ENCODE data around the gene TMEM232.
A peak's percentile ranks its signal among the peaks of the same experiment; 100 is the strongest.

The TMEM232 gene

DNA sequence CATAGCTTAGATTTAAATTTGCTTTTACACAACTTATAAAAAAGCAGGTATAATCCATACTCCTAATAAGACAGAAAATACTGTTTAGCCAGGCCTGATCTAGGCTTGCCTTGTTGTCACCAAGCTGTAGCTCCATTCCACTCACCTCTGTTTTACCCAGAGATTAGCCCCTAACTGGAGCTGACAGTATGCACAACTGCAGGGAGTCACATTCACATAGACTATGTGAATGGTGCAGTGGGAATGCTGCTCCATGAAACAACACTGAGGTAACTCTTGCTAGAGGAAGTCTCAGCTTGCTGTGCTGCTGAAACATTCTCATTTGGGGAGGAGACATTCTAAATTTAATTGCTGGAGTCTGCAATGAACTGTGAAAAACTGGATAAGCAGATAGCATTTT, 209.1 kb downstream of the TMEM232 start:
- DNase-seq (ENCODE audit: low spot score) = no peak

DNA sequence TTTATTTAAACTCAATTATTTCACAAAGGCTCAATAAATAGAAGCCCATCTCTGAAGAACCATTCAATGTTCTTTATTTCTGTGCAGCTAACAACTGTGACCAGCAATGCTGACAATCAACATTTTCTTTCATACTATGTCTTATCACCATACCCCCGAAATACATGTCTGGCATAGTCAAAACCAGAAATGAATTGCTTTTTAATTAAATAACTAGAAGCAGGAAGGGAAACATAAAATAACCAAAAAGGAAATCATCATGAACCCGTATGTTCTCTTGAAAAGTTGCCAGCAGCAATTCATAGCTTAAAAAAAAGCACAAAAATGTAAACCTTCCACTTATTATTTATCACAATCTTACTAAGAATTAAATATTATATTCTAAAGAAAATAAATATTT, 212.4 kb downstream of the TMEM232 start:
- DNase-seq (ENCODE audit: low spot score) = no peak

DNA sequence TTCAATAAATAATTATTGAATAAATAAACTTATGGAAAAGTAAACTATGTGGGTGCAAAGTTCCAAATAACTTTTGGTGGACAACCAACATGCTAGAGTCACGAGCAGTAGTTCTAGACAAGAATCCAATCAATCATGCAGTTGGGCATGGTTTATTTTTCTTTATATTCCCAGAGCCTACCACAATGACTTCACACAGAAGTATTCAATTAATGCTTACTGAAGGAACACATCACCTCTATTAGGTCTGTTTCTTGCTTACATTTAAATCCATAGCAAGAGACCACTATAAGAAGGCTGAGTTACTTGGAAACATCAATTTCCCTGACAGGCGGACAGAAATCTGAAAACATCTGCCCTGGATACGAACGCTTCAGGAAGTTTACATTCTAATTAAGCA, 214.2 kb downstream of the TMEM232 start:
- DNase-seq (ENCODE audit: low spot score) = no peak

DNA sequence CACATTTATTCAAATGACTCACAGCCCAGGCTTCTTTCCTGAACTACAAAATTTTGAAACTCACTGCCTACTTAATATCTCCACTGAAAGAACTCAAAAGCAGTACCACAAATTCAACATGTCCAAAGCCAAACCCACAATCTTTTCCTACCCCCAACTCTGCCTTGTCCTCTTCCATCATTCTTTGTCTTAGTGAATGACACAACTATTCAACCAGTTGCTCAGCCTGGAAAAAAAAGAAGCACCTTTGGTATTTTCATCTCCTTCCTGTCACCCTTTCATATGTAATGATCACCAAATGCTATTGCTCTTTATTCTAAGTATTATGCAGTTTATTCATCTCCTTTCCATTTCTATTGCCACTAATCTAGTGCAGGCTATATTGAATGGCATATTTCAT, 216.3 kb downstream of the TMEM232 start:
- no peak for DNase-seq (ENCODE audit: low spot score)

DNA sequence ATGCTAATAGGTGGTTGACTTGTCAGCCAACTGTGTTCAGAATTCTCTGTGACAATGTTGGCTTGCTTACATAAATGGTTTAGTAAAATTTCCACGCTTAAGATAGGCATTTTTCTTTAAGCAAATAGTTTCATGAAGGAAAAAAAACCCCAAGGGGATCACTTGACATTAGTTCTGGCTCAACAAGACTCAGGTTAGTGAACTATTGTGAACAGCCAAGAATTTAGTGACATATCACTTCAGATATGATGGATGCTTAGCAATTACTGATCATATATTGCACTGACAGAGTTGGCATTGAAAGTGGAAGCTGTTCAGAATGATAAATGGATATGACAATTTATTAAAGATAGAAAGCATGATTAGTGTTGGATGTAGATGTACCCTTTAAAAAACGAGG, 218.5 kb downstream of the TMEM232 start:
- no peak for DNase-seq (ENCODE audit: low spot score)

DNA sequence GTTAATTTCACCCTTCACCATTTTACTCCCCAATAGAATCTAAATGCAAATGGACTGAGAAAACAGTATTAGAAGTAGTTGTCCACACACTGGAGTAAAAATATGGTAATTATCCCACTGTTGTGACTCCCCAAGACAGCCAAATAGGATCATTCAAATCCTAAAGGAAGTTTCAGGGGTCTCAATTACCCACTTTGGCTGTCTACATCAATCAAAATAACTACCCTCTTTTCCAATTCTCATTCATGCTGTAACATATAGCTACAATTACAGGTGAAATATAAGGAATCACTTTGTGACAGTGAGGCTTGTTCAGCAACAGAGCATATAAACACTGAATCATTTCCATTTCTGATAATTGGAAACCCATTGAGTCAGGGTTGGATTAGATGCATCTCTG, 220.1 kb downstream of the TMEM232 start:
- no peak for DNase-seq (ENCODE audit: low spot score)

DNA sequence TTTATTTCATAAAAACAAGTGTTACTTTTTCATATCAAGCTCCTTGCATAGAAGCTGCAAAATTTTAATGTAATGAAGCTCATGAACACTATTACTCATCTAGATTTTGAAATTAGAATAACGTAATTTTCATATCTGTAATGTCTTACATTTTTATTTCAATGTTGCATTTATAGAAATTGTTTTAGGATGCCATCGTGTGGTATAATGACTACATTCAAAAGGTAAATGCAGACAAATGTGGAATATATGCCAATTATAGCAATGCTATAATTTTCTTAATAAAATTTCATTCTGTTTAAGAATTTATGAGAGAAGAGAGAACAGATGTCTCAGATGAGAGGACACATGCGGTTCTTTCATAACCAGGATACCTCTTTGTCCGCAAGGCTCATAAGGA, 230.2 kb downstream of the TMEM232 start:
- DNase-seq (ENCODE audit: low spot score) = no peak

DNA sequence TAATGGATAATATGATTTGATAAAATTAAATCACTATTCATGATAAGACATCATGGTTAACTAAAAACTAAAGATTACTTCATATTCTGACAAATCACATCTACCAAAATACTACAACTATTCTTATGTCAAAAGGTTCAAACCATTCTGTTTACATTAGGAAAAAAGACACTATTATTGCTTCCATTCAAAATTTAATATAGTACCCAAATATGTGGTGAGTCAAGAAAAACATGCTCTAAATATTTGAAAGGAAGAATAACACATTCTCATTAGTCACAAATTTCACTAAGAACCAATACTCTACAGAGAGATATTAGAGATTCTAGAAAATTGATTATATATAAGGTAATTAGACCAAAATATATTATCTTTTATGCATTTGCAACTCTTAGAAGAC, 234.0 kb downstream of the TMEM232 start:
- DNase-seq (ENCODE audit: low spot score) = no peak

DNA sequence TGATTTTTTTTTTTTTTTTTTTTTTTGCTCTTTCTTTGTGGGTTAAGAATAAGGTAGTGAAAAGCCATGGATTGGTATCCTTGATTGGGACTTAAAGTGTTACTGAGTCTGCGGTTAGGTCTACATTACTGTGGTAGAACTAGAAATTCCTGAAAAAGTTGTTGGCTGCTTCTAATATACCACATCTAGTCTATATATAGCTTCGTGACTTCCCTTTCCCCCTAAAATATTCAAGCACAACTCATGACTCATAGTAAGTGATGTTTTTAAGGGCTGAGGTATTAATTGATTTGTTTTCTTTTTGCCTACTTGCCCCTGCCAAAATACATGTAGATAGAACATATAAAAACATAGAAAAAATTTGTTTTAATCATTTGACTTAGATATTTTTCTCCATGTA, 247.6 kb downstream of the TMEM232 start:
- DNase-seq (ENCODE audit: low spot score) = no peak

DNA sequence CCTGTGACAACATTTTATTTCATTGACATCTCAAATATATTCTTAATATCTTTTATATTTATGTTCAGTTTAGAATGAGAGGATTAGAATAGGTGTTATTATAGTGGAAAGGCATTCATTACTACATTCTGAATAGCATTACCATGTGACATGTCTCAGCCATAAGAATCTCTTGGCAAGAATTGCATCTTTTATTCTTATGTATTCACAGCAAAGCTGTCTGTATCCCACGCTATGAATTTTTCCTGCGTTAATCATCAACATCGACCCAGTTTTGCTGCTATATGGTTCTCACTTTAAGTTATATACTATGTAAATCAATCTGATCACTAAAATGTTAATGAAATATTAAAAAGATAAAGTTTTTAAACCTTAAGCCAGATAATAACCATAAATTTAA, 248.6 kb downstream of the TMEM232 start:
- DNase-seq (ENCODE audit: low spot score) = no peak

DNA sequence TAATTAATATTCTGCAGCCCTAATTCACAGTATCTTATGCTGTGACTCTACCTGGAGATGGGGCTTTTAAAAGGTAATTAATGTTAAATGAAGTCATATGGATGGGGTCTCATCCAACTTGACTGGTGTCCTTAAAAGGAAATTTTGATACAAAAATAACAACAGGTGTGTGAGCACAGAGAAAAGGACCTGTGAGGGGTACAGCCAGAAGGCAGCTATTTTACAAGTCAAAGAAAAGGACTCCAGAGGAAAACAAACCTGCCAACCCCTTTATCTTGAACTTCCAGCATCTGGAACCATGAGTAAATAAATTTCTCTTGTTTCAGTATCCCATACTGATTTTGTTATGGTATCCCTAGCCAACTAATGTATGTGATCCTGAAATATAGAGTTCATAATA, 250.3 kb downstream of the TMEM232 start:
- DNase-seq (ENCODE audit: low spot score) = no peak

DNA sequence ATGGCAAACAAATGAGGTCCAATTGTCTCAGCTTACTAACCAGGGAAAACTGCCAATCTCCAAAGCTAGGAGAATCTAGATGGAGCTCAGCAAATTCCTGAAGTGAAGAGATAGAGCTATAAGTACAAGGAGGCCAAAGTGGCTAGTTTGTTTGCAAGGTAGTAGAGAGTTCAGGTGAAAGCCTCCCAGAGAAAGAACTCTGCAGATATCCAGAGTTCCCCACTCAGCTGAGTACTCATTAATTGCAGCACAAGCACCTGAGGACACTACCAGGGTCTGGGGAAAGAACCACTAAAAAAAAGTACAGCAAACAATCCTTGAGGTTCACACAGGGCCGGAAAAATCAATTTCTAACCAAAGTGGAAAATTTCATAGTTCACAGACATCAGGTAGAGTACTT, 250.9 kb downstream of the TMEM232 start:
- no peak for DNase-seq (ENCODE audit: low spot score)

DNA sequence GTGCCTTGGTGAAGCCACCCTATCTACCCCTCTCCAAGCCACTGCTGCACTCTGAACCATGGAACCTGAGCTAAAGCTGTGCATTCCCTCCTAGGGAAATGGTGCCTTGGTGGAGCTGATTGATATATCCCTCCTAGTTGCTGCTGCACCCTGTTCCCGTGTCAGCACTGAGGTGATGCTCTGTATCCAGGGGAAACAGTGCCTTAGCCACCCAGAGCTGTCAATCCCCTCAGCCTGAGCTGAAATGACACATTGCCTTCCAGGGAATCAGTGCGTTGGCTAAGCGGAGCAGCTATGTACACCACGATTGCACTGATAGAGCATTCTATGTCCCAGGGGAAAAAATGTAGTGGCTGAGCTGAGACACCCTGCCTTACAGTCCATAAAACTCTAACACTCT, 257.0 kb downstream of the TMEM232 start:
- DNase-seq (ENCODE audit: low spot score) = no peak

DNA sequence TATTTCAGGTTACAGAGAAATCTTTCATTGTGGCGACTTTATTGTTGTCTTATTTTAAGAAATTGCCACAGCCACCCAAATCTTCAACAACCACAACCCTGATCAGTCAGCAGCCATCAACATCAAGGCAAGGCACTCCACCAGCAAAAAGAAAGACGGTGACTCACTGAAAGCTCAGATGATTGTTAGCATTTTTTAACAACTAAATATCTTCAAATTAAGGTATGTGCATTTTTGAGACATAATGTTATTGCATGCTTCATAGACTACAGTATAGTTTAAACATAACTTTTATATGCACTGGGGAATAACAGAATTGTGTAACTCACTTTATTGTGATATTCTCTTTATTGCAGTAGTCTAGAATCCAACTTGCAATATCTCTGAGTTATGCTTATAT, 263.4 kb downstream of the TMEM232 start:
- no peak for DNase-seq (ENCODE audit: low spot score)

DNA sequence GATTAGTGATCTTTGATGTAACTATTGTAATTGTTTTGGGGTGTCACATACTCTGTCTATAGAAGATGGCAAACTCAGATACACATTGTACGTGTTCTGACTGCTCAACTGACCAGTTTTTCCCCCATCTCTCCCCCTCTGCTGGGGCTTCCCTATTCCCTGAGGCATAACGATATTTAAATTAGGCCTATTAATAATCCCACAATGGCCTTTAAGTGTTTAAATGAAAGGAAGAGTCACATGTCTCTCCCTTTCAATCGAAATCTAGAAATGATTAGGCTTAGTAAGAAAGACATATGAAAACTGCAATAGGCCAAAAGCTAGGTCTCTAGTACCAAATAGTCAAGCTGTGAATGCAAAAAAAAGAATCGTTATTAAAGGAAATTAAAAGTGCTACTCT, 265.6 kb downstream of the TMEM232 start:
- no peak for DNase-seq (ENCODE audit: low spot score)

DNA sequence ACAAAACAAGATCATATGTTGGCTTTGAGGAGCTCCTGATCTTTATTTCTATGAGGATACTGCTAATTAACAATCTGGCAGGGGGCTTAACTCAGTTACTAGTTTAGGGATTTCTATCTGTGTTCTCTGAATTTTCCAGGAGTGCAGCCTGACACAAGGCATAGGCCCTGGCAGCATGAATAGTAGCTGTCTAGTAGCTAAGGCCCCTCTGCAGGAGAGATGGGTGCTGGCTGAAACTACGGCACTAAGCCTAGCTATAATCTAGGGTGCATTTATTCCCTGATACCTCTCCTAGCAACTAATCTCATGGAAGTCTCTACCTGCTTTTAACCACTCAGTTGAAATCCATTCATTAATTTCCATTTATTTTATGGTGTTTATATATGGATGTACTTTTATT, 268.2 kb downstream of the TMEM232 start:
- DNase-seq (ENCODE audit: low spot score) = no peak

DNA sequence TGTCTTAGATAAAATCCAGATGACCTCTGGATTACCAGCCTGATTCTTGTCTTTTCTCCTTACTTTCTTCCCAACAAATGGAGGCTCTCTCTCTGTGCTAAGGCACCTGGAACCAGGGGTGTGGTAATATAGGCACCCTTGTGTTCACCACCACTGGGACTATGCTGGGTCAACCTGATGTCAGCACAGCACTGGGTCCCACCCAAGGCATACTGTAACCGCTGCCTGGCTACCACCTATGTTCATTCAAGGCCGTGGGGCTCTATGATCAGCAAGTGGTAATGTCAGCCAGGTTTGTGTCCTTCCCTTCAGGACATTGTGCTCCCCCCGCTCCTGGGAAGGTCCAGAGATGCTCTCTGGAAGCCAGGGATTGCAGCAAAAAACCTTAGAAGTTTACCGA, 283.6 kb downstream of the TMEM232 start:
- no peak for DNase-seq (ENCODE audit: low spot score)

DNA sequence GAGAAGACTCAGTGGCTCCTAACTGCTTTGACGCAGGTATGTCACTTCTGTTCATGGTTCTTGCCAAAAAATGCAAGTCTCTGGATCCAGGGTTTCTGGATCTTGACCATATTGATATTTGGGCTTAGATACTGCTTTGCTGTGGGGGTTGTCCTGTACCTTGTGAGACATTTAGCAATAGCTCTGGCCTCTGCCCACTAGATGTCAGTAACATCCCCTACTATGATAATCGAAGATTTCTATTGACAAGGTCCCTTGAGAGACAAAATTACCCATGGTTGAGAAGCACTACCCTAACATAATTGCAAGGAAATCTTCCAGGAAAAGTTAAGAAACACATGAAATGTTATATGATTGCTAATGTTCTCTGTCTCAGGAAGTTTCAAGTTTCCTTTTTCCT, 285.4 kb downstream of the TMEM232 start:
- no peak for DNase-seq (ENCODE audit: low spot score)

DNA sequence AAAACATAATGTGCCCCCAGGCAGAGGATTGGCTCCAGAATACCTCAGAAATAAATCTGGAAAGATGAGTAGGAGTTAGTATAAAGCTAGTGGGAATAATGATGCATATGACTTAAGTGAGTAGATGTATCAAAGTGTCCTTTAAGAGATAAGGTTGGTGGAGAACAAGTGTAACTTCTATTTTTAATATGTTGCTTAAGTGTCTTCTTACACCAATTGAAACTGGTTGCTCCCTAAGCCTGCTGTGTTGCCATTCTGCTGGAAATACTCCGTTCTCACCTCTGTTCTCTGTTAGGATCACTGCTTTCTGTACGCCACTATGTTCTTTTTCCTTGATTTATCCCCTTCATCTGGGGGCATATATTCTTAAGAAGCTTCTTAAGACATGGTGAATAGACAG, 286.4 kb downstream of the TMEM232 start:
- DNase-seq (ENCODE audit: low spot score) = no peak

DNA sequence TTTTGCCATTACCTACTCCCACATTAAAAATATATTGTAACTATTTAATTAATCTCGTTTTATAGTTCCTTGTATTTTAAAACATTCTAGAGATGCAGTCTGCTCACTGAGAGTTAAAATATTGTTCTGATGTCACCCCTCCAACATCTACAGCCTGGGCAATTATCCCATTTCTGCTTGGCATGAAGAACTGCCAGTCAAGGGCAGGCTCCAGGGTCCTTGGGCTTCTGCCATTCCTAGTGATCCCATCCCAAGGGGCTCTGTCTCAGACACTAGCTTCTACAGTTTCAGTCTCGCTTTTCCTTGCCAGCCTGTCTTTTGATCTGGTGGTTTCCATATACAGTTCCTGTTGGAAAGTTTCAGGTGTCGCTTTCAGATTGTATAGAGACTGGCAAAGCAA, 287.2 kb downstream of the TMEM232 start:
- no peak for DNase-seq (ENCODE audit: low spot score)

DNA sequence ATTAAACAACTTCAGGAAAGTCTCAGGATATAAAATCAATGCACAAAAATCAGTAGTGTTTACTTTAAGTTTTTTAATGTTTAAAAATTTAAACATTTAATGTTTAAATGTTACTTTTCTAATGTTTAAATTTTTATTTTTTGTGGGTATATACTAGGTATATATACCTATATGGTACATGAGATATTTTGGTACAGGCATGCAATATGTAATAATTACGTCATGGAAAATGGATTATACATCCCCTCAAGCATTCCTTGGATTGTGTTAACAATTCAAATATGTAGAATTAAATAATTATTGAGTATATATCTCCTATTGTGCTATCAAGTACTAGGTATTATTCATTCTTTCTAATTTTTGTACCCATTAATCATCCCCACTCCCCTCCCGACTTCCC, 291.3 kb downstream of the TMEM232 start:
- DNase-seq (ENCODE audit: low spot score) = no peak

DNA sequence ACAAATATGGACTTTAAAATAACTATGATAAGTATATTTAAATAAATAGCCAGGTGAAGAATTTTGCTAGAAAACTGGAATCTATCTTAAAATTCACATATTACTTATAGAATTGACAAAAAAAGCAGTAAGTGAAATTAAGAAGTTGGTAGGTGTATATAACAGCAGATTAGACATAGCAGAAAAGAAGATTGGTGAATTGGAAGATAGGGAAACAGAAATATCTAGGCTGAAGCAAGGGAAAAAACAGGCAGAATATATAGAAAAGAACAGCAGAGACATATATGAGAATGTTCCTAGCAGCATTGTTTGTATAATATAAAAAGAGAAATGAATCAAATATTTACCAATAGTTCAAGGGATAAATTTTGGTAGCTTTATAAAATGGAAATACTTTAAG, 294.9 kb downstream of the TMEM232 start:
- DNase-seq (ENCODE audit: low spot score) = no peak

DNA sequence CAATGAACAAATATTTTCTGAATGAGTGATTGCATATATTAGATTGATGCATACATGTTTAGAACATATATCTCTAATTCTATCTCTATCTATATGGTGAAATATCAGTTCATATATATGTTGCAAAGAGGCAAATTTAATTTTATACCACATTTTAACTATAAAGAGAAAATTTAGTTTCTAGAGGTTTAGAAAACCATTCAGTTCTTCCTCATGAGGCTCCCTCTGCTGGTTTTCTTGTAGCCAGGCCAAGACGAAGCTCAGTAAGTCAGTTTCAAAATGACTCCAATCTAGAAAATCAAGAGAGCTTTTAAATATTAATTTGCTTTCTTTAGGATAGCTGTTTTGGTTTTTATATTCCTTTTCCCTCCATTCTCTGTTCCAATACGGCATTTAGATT, 312.1 kb downstream of the TMEM232 start:
- DNase-seq (ENCODE audit: low spot score) = peak; percentile 1

DNA sequence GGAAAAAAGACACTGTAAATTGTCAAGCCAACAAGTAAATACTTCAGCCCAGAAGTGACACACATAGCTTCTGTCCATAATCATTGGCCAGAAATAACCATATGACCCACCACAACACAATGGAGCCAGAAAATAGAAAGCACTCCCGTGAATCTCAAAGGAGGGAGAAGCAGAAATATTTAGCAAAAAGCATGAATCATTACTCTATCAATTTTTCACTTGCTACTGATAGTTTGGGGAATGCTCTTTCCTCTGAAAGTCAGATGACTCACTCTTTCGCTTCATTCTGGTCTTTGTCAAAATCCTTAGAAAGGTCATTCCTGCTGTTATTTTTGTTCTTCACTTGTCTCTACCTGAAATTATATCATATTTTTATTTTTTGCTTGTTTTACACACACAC, 312.6 kb downstream of the TMEM232 start:
- no peak for DNase-seq (ENCODE audit: low spot score)

DNA sequence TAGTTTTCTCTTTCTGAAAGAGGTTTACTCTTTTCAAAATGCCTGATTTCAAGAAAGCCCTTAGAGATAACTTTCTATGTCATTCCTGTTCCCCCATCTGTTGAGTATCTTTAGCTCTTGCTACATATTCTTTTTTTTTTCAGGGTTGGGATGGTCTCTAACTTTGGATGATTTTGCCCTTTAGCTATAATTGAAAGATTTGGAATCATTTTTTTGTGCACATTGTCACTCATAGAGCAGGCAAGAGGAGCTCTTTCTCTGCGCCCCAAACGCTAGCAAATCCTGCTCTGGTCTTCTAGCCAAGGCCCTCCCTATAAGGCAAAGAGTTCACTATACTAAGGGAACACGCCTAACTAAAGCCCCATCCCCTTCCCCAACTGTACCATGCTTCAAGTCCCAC, 316.9 kb downstream of the TMEM232 start:
- DNase-seq (ENCODE audit: low spot score) = no peak

DNA sequence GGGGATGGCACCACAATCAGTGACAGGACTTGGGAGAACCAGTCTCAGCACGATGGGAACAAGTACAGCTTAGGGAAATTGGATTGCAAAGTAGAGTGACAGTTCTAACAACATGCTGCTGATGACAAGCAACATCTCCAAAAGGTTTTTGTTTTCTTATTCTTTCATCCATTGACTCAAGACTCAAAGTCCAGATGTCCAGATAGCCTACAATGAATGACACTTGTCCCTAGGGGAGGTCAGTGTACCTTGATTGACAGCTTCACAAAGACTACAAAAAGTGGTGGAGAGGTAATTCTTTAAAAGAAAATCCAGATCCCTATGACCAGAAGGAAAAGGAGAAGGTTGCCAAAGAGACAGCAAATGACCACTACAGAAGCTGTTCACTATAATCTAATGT, 323.9 kb downstream of the TMEM232 start:
- DNase-seq (ENCODE audit: low spot score) = no peak
